HepG2 (cell line): ENCODE results near the gene P2RY2. TPM values are rescaled to one million over a fixed set of nuclear protein-coding genes. Genes with fewer than 3 reads are reported as not detected.

Experiments
- ATF7-NPFF ChIP-seq: sonication (generic); formaldehyde crosslinking; IDR thresholded peaks from 2 replicates; pipeline ENCODE4 v1.8.1; 2023; ENCODE audit warnings: mild to moderate bottlenecking, low read depth, missing genetic modification reagents, moderate library complexity
- CHD4 ChIP-seq: fragments of 200-600 bp; sonication (generic); IDR thresholded peaks from 2 replicates; pipeline ENCODE4 v1.7.0; 2017; ENCODE audit warnings: mild to moderate bottlenecking, low read length, borderline replicate concordance
- CREM ChIP-seq, 2 experiments: sonication (generic) in 1 of 2; formaldehyde crosslinking in 1 of 2; IDR thresholded peaks; 2 replicates each; pipeline versions ENCODE4 v1.4.0 to v1.6.1; 2016 to 2020; ENCODE audit warnings: antibody characterized with exemption in 1 of 2, mild to moderate bottlenecking in 1 of 2, missing genetic modification reagents in 1 of 2
- RARA ChIP-seq: IDR thresholded peaks from 2 replicates; pipeline ENCODE4 v1.6.1; 2016; ENCODE audit warnings: missing genetic modification reagents, missing compliant biosample characterization
- RNF2 ChIP-seq: fragments of 450-650 bp; conservative IDR thresholded peaks from 2 replicates; pipeline ENCODE4 v1.6.1; 2016; ENCODE audit warnings: low read depth
- SAP130 ChIP-seq: IDR thresholded peaks from 2 replicates; pipeline ENCODE4 v1.6.1; 2016; ENCODE audit warnings: low read depth
- SKIL ChIP-seq: sonication (generic); formaldehyde crosslinking; IDR thresholded peaks from 2 replicates; pipeline ENCODE4 v1.8.0; 2022; ENCODE audit warnings: missing genetic modification reagents, mild to moderate bottlenecking, moderate library complexity, borderline replicate concordance
- SNAPC2 ChIP-seq: sonication (generic); formaldehyde crosslinking; IDR thresholded peaks from 2 replicates; pipeline ENCODE4 v1.8.1; 2022; ENCODE audit warnings: mild to moderate bottlenecking, missing genetic modification reagents
- SP5 ChIP-seq: IDR thresholded peaks from 2 replicates; pipeline ENCODE4 v1.6.1; 2016; ENCODE audit warnings: low read depth, borderline replicate concordance
- TOPORS ChIP-seq: sonication (generic); formaldehyde crosslinking; IDR thresholded peaks from 2 replicates; pipeline ENCODE4 v1.8.0; 2023; ENCODE audit warnings: mild to moderate bottlenecking, missing genetic modification reagents
- ZBTB21 ChIP-seq: sonication (generic); formaldehyde crosslinking; IDR thresholded peaks from 2 replicates; pipeline ENCODE4 v1.4.0; 2020; ENCODE audit warnings: missing genetic modification reagents
- ZFP36L2 ChIP-seq: sonication (generic); formaldehyde crosslinking; IDR thresholded peaks from 2 replicates; pipeline ENCODE4 v1.4.0; 2020; ENCODE audit warnings: missing genetic modification reagents
- ZFP90 ChIP-seq: sonication (generic); formaldehyde crosslinking; IDR thresholded peaks from 2 replicates; pipeline ENCODE4 v1.8.0; 2022; ENCODE audit warnings: missing genetic modification reagents, mild to moderate bottlenecking, inconsistent platforms, borderline replicate concordance
- ZNF275 ChIP-seq: sonication (generic); formaldehyde crosslinking; IDR thresholded peaks from 2 replicates; pipeline ENCODE4 v1.8.0; 2022; ENCODE audit warnings: missing genetic modification reagents, mild to moderate bottlenecking, inconsistent platforms, borderline replicate concordance
- ZNF550 ChIP-seq: sonication (generic); formaldehyde crosslinking; IDR thresholded peaks from 2 replicates; pipeline ENCODE4 v1.4.0; 2020; ENCODE audit warnings: mild to moderate bottlenecking, missing genetic modification reagents, borderline replicate concordance
- polyA plus RNA-seq, 8 experiments: library from polyadenylated mRNA; depleted of rRNA in 3 of 8; stranded (reverse) in 7 of 8; unstranded in 1 of 8; fragments of >200 nt; fragmentation: Illumina TruSeq in 4 of 8; extraction: Trizol in 4 of 8; gene quantifications; 2 replicates each; pipeline versions ENCODE4 v1.2.1 to v1.2.3, GENCODE V29; 2011 to 2016; ENCODE audit warnings: low read depth in 4 of 8, missing spikeins in 1 of 8, mixed read lengths in 1 of 8; ENCODE audit not compliant: insufficient read depth in 1 of 8
- total RNA-seq, 5 experiments: library from RNA; depleted of rRNA; stranded (reverse); fragments of >200 nt; fragmentation: Illumina TruSeq; extraction: Trizol; gene quantifications; 2 replicates each; pipeline ENCODE4 v1.2.3, GENCODE V29; 2016; ENCODE audit warnings: low read depth in 1 of 5
- TF ChIP-seq, protein P1 (sequence below): IDR thresholded peaks from 2 replicates; pipeline ENCODE4 v1.4.0; 2020; ENCODE audit warnings: mild to moderate bottlenecking, missing genetic modification reagents
- TF ChIP-seq, protein P2 (sequence below): sonication (generic); formaldehyde crosslinking; IDR thresholded peaks from 2 replicates; pipeline ENCODE4 v1.4.0; 2020; ENCODE audit warnings: missing genetic modification reagents, mild to moderate bottlenecking, borderline replicate concordance

P2RY2 gene
- total and polyA plus RNA-seq, 2 of the 13 experiments (the other 11 are each of a cell fraction or from before 2014, with no cell fraction given): 0.95 to 3.1 TPM

- TF ChIP-seq SKIL (peak; percentile 55; the same call in 1 of the 2 replicates), ZNF275 (CRISPR knock-in tag) (no peak), ZFP36L2 (CRISPR knock-in tag) (no peak), SAP130 (CRISPR knock-in tag) (peak; percentile 55; the same call in 1 of the 2 replicates), RNF2 (peak; percentile 52; the same call in 1 of the 2 replicates), TOPORS (CRISPR knock-in tag) (no peak), ATF7-NPFF (CRISPR knock-in tag) (peak; percentile 67), CREM (IDR thresholded peaks at IDR 0.05) (no peak), CREM (CRISPR knock-in tag; IDR thresholded peaks at IDR 0.05) (no peak), ZNF550 (0 out of 2 replicates have a peak, but pooled peaks have one; percentile 19), CHD4 (no peak), RARA (CRISPR knock-in tag) (peak; percentile 57), ZBTB21 (CRISPR knock-in tag) (no peak), SNAPC2 (CRISPR knock-in tag) (no peak), ZFP90 (CRISPR knock-in tag) (peak; percentile 26; the same call in 1 of the 2 replicates), SP5 (peak; percentile 77; the same call in 1 of the 2 replicates)
- TF ChIP-seq, protein P1, sequence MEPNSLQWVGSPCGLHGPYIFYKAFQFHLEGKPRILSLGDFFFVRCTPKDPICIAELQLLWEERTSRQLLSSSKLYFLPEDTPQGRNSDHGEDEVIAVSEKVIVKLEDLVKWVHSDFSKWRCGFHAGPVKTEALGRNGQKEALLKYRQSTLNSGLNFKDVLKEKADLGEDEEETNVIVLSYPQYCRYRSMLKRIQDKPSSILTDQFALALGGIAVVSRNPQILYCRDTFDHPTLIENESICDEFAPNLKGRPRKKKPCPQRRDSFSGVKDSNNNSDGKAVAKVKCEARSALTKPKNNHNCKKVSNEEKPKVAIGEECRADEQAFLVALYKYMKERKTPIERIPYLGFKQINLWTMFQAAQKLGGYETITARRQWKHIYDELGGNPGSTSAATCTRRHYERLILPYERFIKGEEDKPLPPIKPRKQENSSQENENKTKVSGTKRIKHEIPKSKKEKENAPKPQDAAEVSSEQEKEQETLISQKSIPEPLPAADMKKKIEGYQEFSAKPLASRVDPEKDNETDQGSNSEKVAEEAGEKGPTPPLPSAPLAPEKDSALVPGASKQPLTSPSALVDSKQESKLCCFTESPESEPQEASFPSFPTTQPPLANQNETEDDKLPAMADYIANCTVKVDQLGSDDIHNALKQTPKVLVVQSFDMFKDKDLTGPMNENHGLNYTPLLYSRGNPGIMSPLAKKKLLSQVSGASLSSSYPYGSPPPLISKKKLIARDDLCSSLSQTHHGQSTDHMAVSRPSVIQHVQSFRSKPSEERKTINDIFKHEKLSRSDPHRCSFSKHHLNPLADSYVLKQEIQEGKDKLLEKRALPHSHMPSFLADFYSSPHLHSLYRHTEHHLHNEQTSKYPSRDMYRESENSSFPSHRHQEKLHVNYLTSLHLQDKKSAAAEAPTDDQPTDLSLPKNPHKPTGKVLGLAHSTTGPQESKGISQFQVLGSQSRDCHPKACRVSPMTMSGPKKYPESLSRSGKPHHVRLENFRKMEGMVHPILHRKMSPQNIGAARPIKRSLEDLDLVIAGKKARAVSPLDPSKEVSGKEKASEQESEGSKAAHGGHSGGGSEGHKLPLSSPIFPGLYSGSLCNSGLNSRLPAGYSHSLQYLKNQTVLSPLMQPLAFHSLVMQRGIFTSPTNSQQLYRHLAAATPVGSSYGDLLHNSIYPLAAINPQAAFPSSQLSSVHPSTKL (CRISPR knock-in tag): no peak; the same call in 1 of the 2 replicates
- TF ChIP-seq, protein P2, sequence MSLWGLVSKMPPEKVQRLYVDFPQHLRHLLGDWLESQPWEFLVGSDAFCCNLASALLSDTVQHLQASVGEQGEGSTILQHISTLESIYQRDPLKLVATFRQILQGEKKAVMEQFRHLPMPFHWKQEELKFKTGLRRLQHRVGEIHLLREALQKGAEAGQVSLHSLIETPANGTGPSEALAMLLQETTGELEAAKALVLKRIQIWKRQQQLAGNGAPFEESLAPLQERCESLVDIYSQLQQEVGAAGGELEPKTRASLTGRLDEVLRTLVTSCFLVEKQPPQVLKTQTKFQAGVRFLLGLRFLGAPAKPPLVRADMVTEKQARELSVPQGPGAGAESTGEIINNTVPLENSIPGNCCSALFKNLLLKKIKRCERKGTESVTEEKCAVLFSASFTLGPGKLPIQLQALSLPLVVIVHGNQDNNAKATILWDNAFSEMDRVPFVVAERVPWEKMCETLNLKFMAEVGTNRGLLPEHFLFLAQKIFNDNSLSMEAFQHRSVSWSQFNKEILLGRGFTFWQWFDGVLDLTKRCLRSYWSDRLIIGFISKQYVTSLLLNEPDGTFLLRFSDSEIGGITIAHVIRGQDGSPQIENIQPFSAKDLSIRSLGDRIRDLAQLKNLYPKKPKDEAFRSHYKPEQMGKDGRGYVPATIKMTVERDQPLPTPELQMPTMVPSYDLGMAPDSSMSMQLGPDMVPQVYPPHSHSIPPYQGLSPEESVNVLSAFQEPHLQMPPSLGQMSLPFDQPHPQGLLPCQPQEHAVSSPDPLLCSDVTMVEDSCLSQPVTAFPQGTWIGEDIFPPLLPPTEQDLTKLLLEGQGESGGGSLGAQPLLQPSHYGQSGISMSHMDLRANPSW (CRISPR knock-in tag): no peak
Observed at GRCh38 chr11:73218106-73218829, at the start of gene P2RY2 (continued).
